Renal pelvis (tissue), 4 donors: ENCODE data around the gene CTNNBL1. TPM values are rescaled to one million over a fixed set of nuclear protein-coding genes. Genes with fewer than 3 reads are reported as not detected.

Experiments used
- DNase-seq: peaks from one replicate; pipeline ENCODE4 v3.0.0-alpha.2; 2013
- polyA plus RNA-seq, 3 donors: library from polyadenylated mRNA; unstranded; fragments of 120-200 nt; gene quantifications; one replicate each; pipeline ENCODE4 v1.2.1, GENCODE V29; 2013; ENCODE audit not compliant: insufficient read length in 3 of 3

The CTNNBL1 gene
- polyA plus RNA-seq, 3 donors, result 47.0 to 60.0 (median 50.2) TPM

DNA sequence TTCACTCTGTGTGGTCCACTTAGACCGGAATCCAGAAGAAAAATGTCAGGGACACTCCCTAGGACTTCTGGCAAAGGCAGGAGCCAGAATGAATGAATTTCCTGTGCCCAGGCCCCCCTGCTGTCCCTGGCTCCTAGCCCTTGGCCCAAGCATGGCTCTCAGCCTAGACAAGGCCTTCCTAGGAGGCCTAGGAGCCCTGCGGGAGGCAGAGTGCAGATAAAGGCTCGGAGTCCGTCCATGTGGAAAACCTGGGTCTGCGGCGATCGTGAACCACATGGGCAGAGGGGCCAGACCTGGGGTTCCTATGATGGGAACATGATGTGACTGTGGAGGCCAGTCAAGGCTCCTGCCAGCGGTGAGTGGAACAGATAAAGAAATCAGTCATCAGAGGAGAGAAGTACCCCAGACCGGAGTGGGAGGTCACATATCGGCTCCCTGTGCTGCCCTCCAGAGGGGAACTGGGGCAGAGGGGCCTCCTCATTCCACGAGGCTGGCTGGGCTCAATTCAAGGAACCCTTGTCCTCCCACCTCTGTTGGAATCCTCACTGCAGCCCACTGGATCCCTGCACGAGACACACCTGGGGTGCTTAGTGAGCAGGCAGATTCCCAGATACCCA lies 203.2 kb downstream of the CTNNBL1 start:
- DNase-seq, result no peak

DNA sequence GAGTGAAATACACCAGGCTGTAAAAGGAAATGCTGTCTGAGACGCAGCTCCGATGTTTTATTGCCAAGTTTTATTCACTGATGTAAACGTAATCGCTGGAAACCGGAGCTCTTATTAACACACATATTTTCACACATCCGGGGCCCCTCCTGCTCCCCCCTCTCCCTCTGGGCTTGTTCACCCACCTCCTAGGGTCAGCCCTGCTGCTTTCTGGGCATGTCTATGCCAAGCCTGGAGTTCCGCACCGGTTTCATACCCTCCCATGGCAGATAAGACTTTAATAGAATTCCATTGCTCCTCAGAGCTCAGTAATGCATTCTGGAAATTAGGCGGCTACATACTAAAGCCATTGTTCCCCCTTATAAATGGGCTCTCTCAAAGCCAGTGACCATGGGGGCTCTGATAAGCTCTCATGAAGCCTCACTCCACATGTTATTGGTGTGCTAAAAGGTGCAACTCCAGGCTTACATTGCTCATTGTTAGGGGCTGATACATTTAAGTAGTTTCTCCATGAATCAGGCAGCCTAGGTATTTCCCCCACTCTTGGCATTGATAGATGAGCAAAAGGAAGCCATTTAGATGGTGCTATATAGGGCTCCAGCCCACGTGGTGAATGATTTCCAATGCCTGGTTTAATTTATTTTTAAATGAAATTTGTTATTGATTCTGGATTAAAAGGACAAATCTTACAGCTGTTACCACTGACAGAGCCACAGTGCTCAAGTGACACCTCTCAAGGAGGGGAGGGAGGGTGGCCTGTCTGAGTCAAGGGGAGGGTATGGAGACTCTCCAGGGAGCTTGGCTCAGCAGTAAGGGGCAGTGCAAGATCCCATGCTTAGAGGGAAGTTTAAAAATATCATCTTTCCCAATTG lies 204.6 kb downstream of the CTNNBL1 start:
- no peak for DNase-seq

DNA sequence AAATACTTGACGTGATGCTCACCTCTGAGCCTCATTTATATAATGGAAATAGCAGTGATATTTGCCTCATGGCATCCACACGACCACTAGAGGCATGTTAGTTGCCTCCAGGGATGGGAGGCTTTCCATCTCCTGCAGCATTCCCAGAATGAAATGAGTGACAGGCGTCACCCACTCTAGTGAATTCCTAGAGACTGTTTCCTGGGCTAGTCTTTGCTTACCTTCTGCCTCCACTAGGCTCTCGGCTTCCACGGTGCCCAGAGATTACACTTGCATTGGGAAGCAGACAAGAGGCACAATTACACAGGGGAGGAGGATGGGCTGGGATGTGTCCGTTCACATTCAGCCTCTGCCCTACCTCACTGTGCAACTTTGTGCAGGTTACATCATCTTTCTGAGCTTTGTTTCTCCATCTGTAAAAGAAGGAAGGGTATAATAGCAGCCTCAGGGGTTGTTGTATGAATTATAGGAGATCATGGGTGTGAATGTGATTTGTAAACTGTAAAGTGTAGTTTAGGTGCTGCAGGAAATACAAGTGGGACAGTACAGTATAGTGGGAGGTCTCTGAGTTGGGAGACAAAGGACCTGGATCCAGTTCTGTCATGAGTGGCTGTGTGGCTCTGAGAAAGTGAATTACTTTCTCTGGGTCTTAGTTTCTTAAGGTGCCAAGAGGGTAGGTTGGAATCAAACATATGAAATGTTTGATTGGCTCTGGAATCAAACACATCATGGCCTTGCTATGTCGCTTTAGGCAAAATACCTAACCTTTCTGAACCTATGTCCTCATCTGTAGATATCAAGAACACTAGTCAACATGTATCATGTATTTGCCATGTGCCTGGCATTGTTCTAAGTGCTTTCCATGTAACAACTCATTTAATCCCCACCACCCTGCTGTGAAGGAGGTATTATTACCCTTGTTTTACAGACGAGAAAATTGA lies 205.5 kb downstream of the CTNNBL1 start:
- no peak for DNase-seq

DNA sequence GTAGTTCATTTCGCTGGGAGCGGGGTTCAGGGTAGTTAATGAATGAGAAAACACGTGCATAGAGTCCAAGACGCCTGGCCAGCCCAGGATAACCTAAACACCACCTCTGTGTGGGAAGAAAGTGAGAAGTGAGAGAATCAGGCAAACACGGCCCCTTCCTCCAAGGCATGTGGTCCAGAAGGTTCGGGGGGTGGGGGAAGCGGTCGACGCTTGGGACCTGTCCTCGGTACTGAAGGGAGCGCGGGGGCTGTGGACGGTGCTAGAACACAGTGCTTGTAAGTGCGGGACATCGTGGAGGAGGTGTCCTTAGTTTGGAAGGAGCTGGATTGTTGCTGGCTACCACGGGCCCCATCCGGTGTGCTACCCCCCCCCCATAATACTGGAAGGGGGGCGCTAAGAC lies 207.4 kb downstream of the CTNNBL1 start:
- DNase-seq, result peak; percentile 38

DNA sequence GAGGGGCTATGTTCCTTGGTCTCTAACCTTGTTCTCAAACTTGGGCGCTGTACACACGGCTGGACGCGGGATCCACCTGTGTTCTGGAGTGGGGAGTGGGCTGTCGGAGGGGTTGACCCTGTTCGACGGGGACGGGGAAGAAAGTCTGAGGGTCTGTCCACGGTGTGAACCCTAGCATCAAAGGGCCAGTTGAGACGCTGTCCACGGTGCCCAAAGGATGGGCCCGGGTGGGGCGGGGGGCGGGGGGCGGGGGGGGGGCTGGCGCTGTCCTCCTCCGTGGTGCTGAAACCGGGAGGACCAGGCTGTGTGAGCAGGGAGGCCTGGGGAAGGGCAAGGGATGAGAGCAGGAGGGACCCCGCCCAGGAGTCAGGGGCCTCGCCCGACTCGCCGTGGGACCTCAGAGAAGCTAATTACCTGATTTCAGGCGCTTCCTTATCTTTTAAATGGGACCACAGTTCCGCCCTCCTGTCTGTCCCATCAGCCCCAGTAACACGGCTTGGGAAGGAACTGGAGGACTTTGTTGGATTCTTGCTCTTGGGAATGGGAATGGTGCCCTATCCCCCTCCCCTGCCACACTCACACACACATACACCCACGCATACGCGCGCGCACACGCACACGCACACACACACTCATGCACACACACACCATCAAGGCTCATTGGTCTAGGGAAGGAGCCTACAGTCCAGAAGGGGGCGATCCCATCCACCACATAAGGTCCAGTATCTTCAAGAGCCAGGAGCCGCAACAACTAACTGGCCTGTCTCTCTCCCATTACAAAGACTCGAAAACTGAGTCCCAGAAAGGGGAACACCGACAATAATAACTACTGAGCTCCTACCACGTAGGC lies 208.0 kb downstream of the CTNNBL1 start:
- peak; percentile 47 for DNase-seq

DNA sequence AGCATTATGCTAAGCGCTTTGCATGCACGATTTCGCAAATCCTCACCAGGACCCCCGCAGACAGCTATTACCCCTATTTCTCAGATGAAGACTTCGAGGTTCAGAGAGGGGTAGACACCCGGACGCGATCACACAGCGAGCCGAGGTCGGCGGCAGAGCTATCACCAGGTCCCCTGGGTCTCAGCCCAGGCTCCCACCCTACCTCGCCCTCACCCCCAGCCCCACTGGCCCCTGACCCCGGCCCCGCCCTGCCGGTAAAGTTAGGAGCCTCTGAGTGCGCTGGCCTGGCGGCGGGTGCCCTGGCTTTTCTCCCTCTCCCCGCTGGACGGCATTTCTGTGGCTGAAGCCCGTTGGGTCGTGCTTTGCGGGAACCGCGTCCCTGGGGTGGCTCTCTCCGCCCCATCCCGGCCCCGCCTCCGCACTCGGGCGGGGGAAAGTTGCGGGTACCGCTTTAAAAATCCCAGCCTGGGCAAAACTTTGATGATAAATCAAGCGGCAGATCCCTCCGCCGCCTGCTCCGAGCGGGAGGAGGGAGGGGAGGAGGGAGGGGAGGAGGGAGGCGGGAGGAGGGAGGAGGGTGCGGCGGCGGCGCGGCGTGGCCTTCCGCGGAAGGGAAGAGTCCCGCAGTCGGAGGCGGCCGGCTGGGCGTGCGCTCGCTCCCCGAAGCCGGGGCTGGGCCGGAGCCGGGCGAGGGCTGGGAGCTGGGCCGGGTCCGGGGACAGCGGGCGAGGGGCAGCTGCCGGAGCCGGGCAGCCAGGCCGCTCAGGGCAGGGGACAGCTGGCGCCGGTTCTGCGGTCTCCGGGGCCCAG lies 208.9 kb downstream of the CTNNBL1 start, which contains the start of gene VSTM2L:
Gene VSTM2L (plus strand): TSS at position 624 of the 810 bp plus-strand sequence. CDS start 224 bp downstream, outside the sequence.
- DNase-seq, result peak; percentile 28

DNA sequence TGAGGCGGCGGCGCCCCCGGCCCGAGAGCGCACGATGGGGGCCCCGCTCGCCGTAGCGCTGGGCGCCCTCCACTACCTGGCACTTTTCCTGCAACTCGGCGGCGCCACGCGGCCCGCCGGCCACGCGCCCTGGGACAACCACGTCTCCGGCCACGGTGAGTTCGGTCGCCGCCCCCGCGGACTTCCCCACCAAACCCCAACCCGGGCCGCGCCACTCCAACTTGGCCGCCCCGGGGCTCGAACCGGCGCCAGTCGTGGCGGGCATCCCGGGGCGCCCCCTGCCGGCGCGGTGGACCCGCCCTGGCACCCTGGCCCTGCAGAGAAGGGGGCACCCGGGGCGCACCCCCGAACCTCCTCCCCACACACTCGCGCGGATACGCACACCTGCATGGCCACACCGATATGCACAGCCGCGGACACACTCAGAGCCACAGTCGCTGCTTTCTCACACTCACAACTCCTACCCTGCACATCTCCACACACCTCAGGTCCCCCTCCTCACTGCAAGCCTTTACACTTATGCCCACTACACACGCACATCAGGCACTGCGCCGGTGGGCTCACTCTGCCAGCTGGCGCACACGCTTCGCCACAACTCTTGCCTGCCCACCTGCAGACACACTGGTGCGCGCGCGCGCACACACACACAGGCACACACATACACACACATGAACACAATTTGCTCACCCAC lies 209.6 kb downstream of the CTNNBL1 start:
- no peak for DNase-seq

DNA sequence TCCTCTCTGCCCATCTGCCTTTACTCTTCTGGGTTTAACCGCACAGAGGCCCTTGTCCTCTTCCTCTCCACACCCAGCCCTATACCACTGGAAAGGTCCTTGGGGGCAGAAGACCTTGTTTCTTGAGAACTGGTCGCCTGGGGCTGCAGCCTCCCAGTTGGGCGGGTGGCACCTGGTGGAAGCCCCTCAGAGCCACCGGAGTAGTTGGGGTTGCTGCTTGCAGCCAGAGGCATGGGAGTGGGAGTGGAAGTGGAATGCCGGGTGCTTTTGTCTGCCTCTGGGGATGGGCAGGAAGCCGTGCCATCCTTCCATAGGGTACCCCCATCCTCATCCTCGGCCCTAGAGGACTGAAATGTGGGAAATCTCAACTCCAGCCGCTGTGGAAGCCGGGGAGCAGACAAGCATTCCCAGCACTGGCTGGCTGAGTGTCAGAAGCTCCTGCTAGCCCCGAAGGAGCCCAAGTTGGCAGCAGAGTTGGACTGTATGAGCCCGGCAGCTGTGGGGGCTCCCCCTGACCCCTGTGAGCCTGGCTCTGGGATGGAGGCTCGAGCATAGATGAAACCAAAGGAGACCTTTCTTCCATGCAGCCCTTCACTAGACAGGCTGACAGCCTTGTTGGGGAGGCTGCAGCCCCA lies 210.3 kb downstream of the CTNNBL1 start:
- DNase-seq, result no peak

DNA sequence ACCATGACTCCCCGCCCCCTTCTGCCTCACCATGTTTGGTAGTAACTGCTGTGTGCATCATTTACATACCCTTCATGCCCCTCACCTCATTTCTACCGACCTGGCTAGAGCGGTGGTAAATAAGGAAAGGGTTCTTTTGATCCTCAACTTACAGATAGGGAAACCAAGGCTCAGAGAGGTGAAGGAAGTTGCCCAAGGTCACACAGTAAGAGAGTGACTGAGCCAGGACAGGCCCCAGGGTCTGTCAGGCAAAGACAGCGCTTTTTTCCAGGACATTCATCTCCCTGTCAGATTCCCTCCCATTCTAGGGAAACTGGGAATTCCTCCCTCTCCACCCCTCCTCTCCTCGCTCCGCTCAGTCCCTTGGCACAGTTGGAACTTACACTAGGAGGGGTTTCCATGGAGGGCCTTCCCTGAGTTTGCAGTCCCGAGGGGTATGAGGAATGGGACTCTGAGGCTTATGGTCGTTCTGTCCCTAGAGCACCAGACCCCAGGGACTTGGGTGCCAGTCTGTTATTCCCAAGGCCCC lies 211.1 kb downstream of the CTNNBL1 start:
- no peak for DNase-seq

DNA sequence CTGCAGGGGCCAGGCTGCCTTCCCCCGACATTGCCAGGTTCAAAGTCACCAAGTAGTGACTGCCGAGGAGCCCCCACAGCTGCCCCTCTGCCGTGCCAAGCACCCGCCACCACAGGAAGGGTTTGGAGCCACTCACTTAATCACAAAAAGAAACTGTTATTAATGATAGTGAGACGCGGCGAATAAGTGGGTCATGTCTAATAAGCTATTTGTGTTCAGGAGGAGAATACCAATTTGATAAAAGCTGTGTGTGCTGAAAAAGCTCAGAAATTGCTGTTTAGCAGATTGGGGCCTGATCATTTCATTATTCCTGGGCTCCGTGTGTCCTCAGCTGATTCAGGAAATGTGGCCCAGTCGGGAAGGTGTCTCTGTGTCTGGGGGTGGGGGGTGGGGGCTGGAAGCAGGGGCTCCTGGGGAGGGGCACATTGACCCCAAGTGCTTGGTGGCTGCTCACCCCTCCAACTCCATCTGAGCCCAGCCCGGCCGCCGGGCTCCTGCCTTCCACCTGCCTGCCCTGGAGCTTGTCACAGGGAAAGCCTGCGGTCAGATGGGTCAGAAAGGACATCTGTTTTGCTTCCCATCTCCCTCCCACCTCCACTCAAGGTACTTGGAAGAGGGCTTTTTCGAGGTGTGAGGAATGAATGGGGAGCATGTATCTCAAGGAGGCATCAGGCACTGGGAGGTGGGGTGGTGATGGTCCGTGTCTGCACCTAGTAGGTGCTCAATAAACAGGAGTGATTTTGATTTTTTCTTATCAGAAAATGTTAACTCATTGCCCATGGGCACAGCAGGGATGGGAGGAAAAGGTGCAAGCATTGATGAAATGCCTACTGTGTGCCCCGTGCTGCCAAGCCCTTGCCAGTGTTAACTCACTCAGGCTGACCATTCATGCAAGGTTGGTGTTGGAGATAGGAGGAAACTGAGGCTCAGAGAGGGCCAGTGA lies 212.1 kb downstream of the CTNNBL1 start:
- DNase-seq, result no peak

DNA sequence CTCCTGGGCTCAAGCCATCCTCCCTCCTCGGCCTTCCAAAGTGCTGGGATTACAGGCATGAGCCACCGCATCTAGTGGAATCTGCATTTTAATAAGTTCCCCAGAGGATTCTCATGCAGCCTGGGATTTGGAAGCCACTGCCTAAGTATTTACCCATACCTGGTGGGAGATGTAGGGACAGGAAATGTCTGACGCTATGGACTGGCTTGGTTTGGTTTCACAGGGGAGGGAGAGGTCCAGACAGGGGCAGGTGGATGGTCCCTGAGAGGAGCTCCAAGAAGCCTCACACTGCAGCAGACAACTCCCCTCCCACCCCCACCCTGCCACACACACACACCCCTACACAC lies 213.5 kb downstream of the CTNNBL1 start:
- DNase-seq, result no peak

DNA sequence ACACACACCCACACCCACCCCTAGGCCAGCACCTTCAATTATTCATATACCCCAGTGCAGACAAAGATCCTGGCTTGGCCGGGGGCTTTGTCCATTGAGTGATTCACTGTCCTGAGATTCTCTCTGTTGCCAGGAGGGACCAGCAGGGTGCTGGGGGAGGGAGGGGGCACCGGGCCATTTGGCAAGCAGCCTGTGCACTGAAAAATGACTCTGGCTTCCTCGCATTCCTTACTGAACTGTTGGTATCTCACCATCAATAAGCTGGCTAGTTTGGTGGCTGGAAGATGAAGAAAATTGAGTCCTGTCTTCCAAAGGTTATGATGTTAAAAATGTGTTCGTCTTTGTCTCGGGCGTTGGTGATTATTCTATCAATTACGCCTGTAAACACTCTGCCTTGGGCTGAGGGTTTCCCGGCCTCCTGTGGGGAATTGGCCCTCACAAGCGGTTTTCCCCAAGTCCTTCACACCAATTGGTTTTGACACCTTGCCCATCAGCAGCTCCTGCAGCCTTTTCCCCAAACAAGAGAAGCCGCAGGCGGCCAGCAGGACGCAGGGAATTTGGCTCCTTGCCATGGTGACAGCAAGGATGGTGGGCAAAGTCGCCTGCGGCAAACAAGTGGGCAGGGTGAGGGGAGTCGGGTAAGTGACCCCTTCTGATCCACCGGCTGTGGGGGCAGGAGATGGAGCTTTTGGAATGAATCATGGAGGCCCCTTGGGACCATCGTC lies 214.0 kb downstream of the CTNNBL1 start:
- no peak for DNase-seq

DNA sequence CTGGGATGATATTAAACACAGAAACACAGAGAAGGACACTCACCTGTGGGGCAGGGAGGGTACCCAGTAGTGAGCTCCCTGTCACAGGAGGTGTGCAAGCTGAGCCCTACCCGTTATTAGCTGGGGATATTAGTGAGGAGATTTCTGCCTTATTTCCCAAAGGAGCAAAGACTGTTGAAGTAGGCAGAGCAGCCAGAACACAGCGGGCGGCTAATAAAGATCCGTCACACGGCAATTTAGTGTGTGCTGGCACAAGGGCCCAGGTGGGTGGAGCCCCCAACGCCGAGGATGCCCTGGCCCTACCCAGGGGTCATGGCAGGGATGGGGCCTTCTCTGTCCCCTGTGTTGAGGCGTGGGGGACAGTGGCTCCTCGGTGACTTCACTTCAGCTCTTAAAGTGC lies 217.4 kb downstream of the CTNNBL1 start:
- DNase-seq, result no peak

DNA sequence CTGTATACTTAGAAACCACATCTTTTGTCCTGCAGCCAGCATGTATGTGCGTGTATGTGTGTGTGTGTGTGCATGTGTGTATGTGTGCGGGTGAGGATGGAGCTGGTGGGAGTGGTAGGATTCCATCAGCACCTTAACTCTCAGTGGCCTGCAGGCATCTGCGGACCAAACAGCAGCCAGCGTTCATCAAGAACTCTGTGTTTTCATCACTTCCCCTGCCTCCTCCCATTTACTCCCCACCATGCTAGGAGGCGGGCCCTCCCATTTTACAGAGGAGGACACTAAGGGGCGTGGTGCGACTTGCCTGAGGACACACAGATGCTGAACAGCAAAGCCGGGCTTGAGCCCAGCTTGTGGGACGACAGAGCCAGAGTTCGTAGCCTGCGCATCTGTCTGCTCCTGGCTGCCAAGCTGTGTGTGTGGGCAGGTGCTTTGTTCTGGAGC lies 218.0 kb downstream of the CTNNBL1 start:
- peak; percentile 61 for DNase-seq

DNA sequence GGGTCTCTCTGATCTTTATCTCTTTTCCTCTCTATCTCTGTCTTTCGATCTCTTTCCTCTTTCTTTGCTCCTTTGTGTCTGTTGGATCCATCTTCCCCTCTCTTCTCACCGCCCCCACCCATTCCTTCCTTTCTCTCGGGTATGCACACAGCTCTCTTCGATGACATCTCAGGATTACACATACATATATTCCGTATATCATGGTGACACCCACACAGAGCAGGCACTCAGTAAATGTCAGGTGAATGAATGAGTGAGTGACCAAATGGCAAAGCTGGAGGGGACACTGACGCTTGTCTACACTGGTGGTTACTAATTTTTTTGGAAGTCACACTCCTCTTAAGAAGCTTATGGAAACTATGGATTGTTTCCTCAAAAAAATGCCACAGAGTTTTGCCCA lies 219.0 kb downstream of the CTNNBL1 start:
- DNase-seq, result no peak

DNA sequence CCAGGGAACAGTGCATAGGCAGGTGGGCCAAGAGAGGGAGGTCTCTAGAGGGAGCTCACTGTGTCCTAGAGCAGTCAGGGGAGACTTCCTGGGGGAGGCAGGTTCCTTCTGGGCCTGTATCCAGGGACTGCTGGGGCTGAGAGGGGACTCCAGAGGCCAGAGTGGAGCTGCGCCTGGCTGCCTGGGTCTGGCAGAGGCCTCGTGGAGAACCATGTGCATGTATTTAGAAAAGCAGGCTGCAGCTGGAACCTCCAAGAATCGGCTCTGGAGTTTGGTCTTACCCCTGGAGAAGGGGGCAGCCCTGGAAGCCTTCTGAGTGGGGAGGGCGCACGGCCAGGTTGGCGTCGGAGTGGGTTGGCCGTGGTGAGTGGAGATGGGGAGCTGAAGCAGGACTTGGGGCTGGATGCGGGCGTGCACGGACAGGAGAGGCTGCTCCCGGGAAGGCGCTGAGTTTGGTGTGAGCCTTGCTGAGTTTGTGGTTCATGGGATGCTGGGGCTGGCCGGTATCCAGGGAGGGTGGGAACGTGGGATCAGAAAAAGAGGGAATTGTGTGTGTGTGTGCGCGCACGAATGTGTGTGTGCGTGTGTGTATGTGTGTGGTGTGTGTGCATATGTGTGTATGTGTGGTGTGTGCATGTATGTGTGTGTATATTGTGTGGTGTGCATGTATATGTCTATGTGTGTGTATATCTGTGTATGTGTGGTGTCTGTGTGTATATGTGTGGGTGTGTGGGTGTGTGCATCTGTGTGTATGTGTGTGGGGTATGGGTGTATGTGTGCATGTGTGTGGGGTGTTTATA lies 219.9 kb downstream of the CTNNBL1 start:
- no peak for DNase-seq
